GM18907 (cell line): ENCODE results near the gene ARHGAP25.
"Not testable (repeated sequence)": the region's sequence is repeated elsewhere in the genome, so short reads cannot be mapped to it uniquely, and the experiment has no call there.

Experiments
- ATAC-seq: cut with Tn5 transposase; IDR thresholded peaks from one replicate; pipeline ENCODE4 v1.9.1; 2021; ENCODE audit warnings: mild to moderate bottlenecking, moderate library complexity; ENCODE audit not compliant: unreplicated experiment

Gene ARHGAP25

GRCh38 chr2:68790600-68790999, 56.0 kb downstream of the ARHGAP25 start:
- ATAC-seq: no peak

- no peak for ATAC-seq
Observed at GRCh38 chr2:68791914-68792313, 57.3 kb downstream of the ARHGAP25 start.

- no peak for ATAC-seq
Observed at GRCh38 chr2:68792751-68793150, 58.1 kb downstream of the ARHGAP25 start.

GRCh38 chr2:68796295-68796905, 61.8 kb downstream of the ARHGAP25 start:
- ATAC-seq: no peak

- ATAC-seq: no peak
Observed at GRCh38 chr2:68798569-68798968, 64.0 kb downstream of the ARHGAP25 start.

GRCh38 chr2:68799140-68800026, 64.8 kb downstream of the ARHGAP25 start:
- no peak for ATAC-seq

GRCh38 chr2:68800027-68800401, 65.4 kb downstream of the ARHGAP25 start:
- no peak for ATAC-seq

GRCh38 chr2:68800517-68800916, 65.9 kb downstream of the ARHGAP25 start:
- no peak for ATAC-seq

- not testable (repeated sequence) for ATAC-seq
Observed at GRCh38 chr2:68802161-68802560, 67.5 kb downstream of the ARHGAP25 start.

- no peak for ATAC-seq
Observed at GRCh38 chr2:68805025-68805424, 70.4 kb downstream of the ARHGAP25 start.

GRCh38 chr2:68806511-68807109, 72.0 kb downstream of the ARHGAP25 start:
- ATAC-seq: no peak

GRCh38 chr2:68807821-68808266, 73.2 kb downstream of the ARHGAP25 start:
- no peak for ATAC-seq

- ATAC-seq: no peak
Observed at GRCh38 chr2:68809324-68810240, 75.0 kb downstream of the ARHGAP25 start.

GRCh38 chr2:68811364-68811763, 76.8 kb downstream of the ARHGAP25 start:
- no peak for ATAC-seq

GRCh38 chr2:68812251-68812650, 77.6 kb downstream of the ARHGAP25 start:
- no peak for ATAC-seq

GRCh38 chr2:68813596-68813995, 79.0 kb downstream of the ARHGAP25 start:
- no peak for ATAC-seq

GRCh38 chr2:68817306-68817705, 82.7 kb downstream of the ARHGAP25 start:
- no peak for ATAC-seq

GRCh38 chr2:68819556-68819955, 84.9 kb downstream of the ARHGAP25 start:
- no peak for ATAC-seq

GRCh38 chr2:68822207-68822872, 87.7 kb downstream of the ARHGAP25 start:
- ATAC-seq: no peak

GRCh38 chr2:68824831-68825230, 90.2 kb downstream of the ARHGAP25 start:
- ATAC-seq: no peak
